Globus pallidus (tissue), 1 donor: ENCODE data around the gene DCN.

Source experiments
- DNase-seq: peaks from one replicate; pipeline ENCODE4 v3.0.0-alpha.2; 2015; ENCODE audit warnings: low spot score

The DCN gene

DNA sequence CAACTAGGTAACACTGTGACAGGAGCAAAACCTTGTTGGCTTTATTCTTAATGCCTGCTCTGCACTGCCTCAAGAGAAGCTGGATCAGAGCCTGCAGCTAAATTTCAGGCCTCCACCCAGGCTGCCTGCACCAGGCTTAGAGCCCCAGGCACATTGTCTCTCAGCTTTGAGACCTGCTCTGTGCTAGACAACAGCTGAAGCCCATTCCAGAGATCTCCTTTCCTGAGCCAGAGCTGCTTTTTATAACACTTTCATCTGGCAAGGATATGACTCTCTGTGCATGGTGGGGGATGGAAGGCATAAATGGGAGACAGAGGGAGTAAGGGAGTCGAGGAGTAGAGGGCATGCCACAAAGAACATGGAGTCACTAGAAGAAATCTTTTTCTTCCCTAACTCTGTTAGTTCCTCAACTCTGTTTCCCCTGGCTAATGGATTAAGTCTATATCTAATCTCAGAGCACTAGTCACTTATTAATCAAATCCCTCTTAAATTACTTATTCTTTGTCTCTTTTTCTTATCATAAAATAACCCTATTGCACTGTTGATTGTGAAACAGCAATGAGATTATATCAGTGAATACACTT lies 44.2 kb downstream of the DCN start:
- no peak for DNase-seq

DNA sequence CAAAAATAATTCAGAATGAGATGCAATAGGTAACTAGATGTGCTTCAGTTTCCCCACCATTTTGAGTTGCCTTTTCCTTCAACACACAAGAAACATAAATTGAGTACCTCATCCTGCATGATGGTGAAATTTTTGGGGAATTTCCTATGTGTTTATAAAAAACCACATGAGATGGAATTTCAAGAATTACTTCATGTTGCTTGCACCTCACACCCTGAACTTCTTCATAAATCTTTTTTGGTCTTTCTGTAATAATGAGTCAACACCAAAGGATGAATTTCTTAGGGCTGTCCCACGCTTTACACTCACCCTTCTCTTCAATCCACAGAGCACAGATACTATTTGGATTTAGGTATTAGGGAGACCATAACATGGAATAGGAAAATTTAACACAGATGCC lies 48.7 kb downstream of the DCN start:
- no peak for DNase-seq

DNA sequence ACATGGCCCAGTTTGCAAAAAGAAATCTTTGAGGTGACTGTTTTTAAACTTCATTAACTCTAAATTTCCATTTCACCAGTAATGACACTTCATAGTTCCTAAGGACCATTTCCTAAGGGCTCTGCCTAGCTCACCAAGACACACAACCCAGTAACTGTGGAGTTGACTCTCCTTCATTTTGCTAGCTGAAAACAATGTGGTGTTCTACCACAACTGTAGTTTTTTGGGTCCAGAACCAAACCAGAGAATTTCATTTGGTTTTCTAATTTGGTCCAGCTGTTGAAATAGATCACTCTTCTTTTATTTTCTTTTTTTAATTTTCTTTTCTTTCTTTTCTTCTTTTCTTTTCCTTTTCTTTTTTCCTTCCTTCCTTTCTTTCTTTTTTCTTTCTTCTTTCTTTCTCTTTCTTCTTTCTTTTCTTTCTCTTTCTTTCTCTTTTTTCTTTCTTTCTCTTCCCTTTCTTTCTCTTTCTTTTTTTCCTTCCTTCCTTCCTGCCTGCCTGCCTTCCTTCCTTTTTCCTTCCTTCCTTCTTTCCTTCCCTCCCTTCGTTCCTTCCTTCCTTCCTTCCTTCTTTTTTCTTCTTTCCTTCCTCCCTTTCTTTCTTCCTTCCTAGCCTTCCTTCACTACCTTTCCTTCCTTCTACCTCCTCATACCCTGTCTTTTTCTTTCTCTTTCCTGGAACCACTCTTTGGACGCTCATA lies 52.8 kb downstream of the DCN start:
- no peak for DNase-seq

DNA sequence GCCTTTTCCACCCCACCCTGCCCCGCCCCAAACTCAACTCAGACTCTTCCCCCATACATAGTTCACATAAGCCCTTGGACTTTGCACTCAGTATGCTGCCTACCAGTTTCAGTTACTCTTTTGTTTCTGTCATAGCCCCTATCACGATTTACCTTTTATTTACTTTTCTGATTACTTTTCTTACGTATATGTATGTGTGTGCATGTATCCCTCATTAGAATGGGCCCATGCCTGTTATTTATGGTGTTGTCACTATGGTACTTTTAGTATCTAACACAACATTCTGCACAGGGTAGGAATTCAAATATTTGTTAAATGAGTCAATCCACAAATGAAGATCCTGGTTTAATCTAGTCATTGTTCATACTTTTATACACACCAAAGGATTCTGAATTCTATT lies 54.9 kb downstream of the DCN start:
- no peak for DNase-seq

DNA sequence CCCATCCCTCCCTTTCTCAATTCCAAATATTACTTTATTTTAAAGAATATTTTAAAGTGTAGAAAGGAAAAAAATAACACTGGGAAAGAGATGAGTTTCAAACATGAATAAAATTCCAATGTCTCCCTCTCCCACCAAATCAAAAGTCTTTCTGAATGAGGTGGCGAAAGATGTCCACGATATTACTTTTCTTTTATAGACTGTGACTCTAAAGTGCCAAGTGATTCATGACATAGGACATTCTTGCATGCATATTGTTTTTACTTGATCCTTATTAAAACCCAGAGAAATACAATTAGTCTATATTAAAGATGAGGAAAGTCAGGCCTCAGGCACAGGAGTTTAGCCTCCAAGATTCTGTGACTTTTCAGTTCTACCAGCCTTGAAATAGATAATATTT lies 55.3 kb downstream of the DCN start:
- no peak for DNase-seq

DNA sequence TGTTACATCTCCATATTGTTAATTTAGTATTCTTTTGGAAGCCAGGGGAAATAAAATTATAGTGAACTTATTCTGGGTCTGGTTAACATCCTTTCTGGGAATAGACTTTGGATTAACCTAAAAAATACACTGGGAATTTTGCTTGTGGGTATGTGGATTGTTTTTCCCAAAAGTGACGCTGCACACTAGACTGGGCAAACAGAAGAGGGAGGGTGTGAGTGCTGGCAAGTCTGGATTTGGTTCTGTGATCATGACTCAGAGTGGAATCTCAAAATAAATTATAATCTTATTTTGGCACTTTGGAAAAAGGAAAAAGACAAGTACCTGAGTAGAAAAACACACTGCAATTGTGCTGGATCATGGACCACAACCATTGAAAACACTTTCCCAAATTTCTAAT lies 56.1 kb downstream of the DCN start:
- no peak for DNase-seq

DNA sequence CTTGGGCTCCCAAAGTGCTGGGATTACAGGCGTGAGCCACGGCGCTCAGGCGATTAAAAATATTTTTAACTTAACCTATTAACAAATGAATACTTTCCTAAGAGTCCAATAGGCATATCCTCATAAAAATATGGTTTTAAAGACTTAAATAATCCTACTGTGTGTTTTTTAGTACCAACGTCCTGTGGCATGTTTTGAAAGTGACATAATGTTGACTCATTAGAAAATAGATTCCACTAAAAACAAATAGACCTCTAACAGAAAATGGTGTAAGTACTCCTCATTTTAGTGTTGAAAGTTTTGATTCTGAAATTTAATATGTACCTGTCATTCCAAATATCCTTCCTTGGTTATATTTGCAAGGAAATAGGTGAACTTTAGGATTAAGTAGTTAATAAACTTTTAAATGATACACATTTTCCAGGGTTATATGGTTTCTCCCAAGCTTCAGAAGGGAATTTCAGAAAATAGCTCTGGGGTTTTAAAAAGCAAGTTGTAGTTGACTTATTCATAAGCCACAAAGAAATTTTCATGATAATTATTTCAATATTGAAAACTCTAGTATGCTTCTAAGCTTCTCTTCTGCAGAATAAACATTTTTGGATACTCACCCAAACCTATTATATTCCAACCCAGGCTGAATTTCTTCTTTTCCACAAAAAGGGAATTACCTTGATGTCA lies 59.2 kb downstream of the DCN start:
- DNase-seq: no peak

DNA sequence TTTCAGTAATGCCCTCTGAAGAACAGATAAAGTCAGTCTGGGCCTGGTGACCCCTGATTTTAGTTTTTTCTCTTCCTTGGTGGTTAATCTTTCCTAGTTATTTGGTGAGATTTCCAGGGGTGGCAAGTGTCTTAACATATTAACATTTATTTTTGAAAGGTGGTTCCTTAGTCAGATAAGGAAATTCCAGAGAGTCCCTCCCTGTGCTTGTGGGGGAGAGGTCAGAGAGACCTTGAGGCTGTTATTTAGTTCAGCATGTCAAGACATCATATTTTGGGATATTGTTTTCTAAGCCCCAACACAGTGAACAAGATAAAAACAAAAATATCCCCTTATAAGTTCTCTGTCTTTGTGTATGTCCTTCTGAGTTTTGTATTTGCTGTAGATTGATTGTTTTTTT lies 61.8 kb downstream of the DCN start:
- no peak for DNase-seq

DNA sequence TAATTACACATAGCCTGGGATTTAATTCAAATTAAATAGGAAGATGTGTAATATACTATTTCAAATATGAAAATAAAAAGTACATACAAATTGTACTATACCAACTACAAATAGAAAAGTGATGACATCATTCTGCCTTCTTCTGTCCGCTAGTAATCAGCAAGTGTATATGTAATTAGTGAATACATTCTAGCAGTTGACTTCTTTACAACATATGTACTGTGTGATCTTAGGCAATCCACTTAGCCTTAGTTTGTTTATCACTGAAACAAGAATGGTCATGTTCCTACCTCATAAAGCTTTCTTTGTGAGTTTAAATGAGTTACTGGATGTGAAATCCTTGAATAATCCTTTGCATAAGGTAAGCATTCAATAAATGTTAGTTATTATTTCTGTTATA lies 63.5 kb downstream of the DCN start:
- DNase-seq: no peak

DNA sequence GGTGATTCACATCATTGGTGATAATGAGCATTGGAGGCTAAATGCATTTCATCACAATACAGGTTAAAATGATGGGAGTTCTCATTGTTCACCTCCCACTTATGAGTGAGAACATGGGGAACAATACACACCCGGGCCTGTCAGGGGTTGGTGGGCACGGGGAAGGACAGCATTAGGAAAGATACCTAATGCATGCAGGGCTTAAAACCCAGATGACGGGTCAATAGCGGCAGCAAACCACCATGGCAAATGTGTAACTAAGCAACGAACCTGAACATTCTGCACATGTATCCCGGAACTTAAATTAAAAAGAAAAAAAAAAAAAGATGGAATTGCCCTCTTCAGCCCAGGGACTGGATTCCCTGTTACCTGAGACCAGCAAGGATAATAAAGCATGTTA lies 69.0 kb downstream of the DCN start:
- DNase-seq: no peak

DNA sequence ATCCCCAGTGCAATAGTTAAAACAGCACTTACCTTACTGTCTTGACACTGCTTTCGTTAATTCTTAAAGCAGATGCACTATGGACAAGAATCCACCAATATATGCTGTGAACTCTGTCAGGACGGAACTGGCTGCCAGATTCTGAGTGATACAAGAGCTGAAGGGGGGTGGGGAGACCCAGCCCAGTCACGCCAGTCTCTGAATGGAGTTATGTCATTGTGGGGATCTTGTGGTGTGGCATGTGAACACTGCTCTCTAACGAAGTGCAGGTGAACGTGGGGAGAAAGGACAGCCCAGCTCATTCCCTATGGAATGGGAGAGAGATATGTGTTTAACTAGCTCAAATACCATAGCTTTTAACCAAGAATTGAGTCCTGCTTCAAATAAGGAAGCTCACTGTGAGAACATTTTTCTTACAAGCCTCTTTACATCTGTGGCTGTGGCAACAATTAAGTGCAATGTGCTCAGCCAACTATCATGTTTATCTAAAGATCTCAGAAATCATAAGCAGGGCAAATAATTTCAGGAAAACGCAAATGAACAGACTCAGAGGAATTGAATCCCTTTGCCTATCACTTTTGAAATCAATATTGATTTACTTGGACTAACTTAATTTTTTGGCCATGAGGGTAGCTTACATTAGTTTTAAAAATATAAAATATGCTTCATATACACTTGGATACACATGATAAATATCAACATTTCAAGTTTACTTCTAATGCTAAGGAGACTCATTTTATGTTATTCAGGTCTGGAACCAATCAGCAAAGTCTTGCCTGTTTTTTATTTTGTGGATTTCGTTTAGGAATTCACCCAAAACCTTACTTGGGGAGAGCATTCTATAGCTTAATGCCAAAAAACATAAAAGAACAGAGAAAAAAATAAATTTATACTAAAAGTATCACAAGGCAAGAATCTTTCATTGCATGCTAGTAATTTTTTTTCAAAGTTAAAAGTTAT lies 71.0 kb downstream of the DCN start, which contains the start of gene LUM:
TSS of gene LUM (minus strand) at position 129 of the 960 bp plus-strand sequence. CDS start 2,515 bp downstream, outside the sequence.
- no peak for DNase-seq

DNA sequence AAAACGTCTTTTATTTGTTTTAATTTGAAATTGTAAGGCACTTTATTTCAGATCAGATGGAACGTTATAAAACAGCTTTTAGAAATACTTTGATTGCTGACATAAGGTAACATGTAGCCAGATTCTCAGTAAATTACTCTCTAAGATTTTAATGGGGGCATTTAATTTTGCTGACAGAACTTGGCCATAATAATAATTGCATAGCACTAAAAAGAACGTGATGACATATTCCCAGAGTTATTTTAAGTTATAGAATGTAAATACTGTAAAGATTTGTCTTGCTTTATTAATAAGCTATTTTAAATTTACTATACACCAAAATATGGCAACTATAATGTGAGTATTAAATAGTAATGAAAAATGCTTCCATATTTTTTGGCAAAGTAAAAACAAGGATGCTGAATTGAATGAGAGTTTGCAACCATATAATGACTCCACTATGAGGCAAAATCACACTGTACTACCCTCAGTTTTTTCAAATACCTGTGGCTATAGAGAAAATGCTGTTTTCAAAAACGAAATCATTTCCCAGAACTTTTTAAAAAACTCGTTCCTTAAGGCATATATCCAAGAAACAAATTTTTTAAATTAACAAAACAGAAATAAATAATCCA lies 72.2 kb downstream of the DCN start:
- no peak for DNase-seq

DNA sequence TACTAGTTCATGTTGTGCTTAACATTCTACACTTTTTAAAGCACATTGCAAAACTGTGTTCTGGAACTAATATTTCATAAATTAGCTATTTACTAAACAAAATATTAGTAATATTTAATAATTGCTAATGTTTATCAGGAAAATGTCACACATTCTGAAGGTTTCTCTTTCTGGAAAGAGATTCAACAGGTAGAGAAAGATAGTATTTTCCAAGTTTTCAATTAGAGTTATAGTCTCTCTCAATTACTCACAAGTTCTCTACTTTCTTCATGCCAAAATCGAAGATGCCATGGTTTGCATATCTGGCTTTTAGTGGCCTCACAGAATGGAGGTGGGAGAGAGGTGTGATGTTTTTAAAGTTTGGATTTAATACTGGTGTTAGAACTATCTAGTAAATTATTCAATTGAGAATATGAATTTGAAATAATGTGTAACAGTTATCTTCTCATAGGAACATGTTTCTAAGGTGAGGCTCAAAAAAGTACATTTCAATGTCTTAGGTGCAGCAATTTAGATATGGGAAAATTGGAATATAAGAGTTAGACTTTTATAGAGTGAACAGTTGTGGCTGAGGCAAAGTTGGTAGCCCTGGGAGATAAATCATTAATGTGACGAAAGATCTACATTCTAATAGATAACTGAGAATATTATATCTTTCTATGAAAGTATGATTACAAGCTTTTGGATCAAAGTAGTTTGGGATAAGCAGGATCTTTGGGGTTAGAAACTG lies 72.9 kb downstream of the DCN start:
- no peak for DNase-seq

DNA sequence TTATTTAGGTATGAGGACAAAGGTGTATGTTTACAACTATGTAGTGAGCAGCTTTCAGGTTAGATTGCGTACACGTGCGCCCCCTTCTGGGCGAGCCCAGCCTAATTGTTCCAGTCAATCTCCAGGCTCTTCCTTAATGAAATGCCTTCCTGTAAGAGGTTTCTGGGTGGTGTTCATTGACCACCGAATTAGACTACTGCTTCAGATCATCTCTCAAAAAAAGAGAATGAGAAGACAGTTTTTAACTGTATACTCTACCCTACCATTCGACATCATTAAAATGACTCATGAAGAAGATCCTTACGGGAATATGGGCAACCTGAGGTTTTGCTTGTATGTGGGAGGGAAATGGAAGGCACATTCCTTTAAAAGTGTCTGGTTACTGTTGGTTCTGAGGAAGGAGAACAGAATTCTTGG lies 73.5 kb downstream of the DCN start:
- peak; percentile 4 for DNase-seq

DNA sequence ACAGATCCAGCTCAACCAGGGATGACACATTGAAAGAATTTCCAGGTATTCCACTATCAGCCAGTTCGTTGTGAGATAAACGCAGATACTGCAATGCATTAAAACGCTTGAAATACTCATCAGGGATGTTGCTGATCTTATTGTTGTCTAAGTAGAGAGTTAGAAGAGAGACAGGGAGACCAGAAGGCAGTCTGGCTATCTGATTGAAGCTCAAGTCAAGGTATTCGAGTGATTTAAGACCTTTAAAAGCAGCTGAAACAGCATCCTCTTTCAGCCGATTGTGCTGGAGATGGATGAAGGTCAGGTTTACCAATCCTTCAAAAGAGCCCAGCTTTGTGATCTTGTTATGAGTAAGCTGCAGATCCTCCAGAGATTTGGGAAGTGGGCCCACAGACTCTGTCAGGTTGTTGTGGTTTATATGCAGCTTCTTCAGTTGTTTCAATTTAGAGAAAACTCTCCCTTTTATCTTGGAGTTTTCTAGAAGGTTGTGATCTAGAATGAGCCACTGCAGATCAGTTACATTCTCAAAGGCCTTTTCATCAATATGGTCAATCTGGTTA lies 74.3 kb downstream of the DCN start:
- no peak for DNase-seq

DNA sequence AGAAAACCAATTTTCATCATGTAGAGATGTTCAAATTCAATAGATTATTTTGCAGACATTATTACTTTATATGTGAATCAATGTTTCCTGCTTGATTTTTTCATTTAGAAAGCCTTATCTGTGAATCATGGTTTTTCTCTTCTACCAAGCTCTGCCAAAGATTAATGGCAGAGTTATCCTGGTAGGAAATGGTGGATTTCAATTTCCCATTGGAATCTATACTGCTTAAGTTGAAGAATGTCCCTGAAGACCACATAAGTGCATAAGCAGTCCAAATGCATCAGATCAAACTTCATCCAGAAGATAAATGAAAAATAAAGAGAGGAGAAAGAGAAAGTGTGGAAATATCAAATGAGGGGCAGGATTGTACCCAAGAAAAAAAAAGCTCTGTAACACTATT lies 76.3 kb downstream of the DCN start:
- no peak for DNase-seq

DNA sequence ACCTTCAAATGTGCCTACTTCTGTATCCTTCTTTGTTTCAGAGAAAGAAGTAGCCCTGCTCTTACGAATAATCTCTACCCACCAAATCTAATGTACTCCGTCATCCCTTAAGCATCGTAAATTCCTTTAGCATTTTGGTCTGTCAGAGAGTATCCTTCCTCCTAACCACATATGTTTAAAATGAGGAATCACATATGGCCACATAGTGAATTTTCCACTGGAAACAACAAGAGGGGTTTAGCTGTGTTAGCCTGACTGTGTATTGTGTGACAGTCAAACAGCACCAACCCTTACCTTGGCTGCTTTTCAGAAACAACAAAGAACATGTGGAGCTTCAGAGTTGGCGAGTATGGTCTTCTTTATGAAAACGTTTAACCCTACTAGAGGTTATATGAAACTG lies 76.8 kb downstream of the DCN start:
- no peak for DNase-seq

DNA sequence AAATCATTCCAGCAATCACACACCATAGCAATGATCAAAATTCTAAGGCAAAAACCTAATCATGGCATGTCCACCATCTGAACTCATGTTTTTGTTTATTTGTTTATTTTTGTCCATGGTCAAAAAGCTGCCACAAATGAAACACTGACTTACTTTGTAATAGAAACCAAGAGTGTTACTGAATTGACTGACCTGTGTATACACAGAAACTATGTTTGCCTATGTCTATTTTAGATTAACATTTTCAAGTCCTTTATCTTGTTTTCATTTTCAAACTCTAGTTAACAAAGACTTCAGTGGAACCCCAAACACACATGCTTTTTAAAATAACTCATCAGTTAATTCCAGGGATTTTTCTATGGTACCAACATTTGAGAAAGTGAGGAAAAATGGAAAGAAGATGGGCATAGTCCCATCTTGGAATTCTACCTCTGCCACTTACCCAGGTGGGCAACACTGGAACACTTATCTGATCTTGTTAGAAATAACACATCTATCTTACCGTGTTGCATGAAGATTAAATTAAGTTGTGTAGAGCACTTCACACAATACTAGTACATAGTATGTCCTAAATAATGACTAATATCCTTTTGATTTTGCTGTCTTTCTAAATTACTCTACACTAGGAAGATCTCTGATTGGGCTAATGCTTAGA lies 77.7 kb downstream of the DCN start:
- DNase-seq: no peak

DNA sequence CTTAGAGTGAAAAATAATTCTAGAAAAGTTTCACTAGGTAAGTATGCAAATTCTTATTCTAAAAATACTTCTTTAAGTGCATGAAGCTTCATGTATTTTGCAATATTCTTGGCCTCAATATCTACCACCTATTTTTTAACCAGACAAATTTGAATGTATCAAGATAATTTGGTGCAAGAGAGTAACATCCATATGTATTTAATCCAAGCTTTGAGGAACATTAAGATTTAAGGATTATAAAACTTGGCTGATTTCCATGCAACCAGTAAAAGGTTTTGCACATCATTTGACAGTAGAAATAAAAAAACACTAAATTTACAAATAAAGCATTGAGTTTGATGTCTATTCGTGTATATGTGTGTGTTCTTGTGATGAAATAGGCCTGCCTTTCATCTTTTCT lies 79.0 kb downstream of the DCN start:
- DNase-seq: no peak

DNA sequence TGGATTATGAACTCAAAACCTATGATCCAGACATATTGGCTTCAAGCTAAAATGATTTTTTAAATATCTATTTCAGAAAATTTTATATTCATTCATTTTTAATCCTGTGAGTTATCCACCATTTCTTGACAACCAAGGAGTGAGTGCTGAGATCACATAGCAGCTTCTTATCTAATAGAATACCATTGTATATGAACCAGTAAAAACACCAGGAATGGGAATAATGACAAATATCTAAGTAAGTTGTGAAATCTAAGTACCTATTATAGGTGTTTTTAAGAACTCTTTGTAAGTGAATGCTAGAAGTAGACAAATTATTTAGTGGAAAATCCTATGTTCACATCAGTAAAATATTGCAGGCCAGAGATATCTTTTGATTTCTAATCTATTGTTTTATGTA lies 79.5 kb downstream of the DCN start:
- DNase-seq: no peak
